IMR-90 (cell line): Measurements from ENCODE around the gene REPS2. TPM values are rescaled to one million over a fixed set of nuclear protein-coding genes. Genes with fewer than 3 reads are reported as not detected.

ENCODE experiments used
- ATAC-seq: fragments of 200-7000 bp; cut with Tn5 transposase; 2 replicates; pipeline ENCODE4 v1.9.1; 2020; ENCODE audit warnings: low read depth, mild to moderate bottlenecking, moderate library complexity
- BruUV-seq: library from RNA; stranded (reverse); fragments of 400-500 nt; replicated peaks from 2 replicates; lab custom pipeline; 2021; lab: Mats Ljungman, UMichigan
- CTCF ChIA-PET: fragments of 300-600 bp; formaldehyde crosslinking; extraction: SDS; loops from one replicate; lab custom pipeline; 2021; ENCODE audit warnings: antibody characterized with exemption; lab: Yijun Ruan, JAX
- POLR2A ChIA-PET: fragments of 300-600 bp; sonication (Branson Sonifier 250); formaldehyde crosslinking; loops from one replicate; lab custom pipeline; 2022; ENCODE audit warnings: antibody characterized with exemption; ENCODE audit not compliant: unreplicated experiment; lab: Charles Lee
- DNase-seq: peaks from one replicate; pipeline ENCODE4 v3.0.0; 2013
- H2AFZ ChIP-seq: replicated peaks from 2 replicates; pipeline ENCODE3; 2013; ENCODE audit warnings: low read length, mild to moderate bottlenecking; ENCODE audit not compliant: poor library complexity
- H2AK5ac ChIP-seq: 2 replicates; pipeline ENCODE4 v1.6.1; 2013; ENCODE audit warnings: low read depth, low read length, inconsistent platforms
- H2AK9ac ChIP-seq: replicated peaks from 2 replicates; pipeline ENCODE3; 2013; ENCODE audit warnings: mild to moderate bottlenecking, low read depth, low read length, moderate library complexity; ENCODE audit not compliant: poor library complexity
- H2BK120ac ChIP-seq: 2 replicates; pipeline ENCODE4 v1.6.1; 2013; ENCODE audit warnings: low read depth, low read length, inconsistent platforms
- H2BK15ac ChIP-seq: 3 replicates; pipeline ENCODE4 v1.6.1; 2013; ENCODE audit warnings: low read depth, low read length, inconsistent platforms
- H2BK20ac ChIP-seq: 2 replicates; pipeline ENCODE4 v1.6.1; 2013; ENCODE audit warnings: low read depth, mild to moderate bottlenecking, inconsistent platforms, low read length, moderate library complexity
- H2BK5ac ChIP-seq: 2 replicates; pipeline ENCODE4 v1.6.1; 2013; ENCODE audit warnings: mild to moderate bottlenecking, low read depth, low read length, inconsistent platforms; ENCODE audit not compliant: poor library complexity, severe bottlenecking
- H3K14ac ChIP-seq: replicated peaks from 2 replicates; pipeline ENCODE4 v1.6.1; 2013; ENCODE audit warnings: low read depth, low read length, inconsistent platforms
- H3K18ac ChIP-seq: 2 replicates; pipeline ENCODE4 v1.6.1; 2013; ENCODE audit warnings: low read depth, low read length, control low read depth
- H3K23ac ChIP-seq: 2 replicates; pipeline ENCODE4 v1.6.1; 2013; ENCODE audit warnings: low read depth, low read length, inconsistent platforms
- H3K27ac ChIP-seq: 2 replicates; pipeline ENCODE4 v1.5.1; 2013; ENCODE audit warnings: mild to moderate bottlenecking, control low read depth, low read length; ENCODE audit not compliant: insufficient read depth
- H3K27me3 ChIP-seq: 2 replicates; pipeline ENCODE4 v1.6.1; 2013; ENCODE audit warnings: low read length; ENCODE audit not compliant: control insufficient read depth, insufficient read depth
- H3K36me3 ChIP-seq: 2 replicates; pipeline ENCODE4 v1.6.1; 2013; ENCODE audit warnings: low read length, mixed read lengths; ENCODE audit not compliant: control insufficient read depth, insufficient read depth
- H3K4ac ChIP-seq: 2 replicates; pipeline ENCODE4 v1.6.1; 2013; ENCODE audit warnings: low read depth, low read length, inconsistent platforms
- H3K4me1 ChIP-seq: 2 replicates; pipeline ENCODE4 v1.6.1; 2013; ENCODE audit warnings: low read length, mixed read lengths; ENCODE audit not compliant: control insufficient read depth, insufficient read depth
- H3K4me2 ChIP-seq: 2 replicates; pipeline ENCODE4 v1.6.1; 2013; ENCODE audit warnings: low read depth, mild to moderate bottlenecking, control low read depth, low read length, moderate library complexity
- H3K4me3 ChIP-seq: 2 replicates; pipeline ENCODE4 v1.5.1; 2013; ENCODE audit warnings: low read depth, mild to moderate bottlenecking, control low read depth, low read length, moderate library complexity; ENCODE audit not compliant: insufficient read depth
- H3K56ac ChIP-seq: 2 replicates; pipeline ENCODE4 v1.6.1; 2013; ENCODE audit warnings: low read length, inconsistent platforms; ENCODE audit not compliant: insufficient read depth; ENCODE audit errors: extremely low read depth
- H3K79me1 ChIP-seq, 2 experiments: 2 replicates each; pipeline ENCODE4 v1.6.1; 2013; ENCODE audit warnings: low read length in 2 of 2, inconsistent platforms in 1 of 2, low read depth in 1 of 2
- H3K9ac ChIP-seq: 2 replicates; pipeline ENCODE4 v1.6.1; 2013; ENCODE audit warnings: low read depth, low read length, control low read depth
- H3K9me1 ChIP-seq: 2 replicates; pipeline ENCODE4 v1.6.1; 2013; ENCODE audit warnings: low read length, inconsistent platforms; ENCODE audit not compliant: insufficient read depth
- H3K9me3 ChIP-seq: 2 replicates; pipeline ENCODE4 v1.6.1; 2013; ENCODE audit warnings: low read length; ENCODE audit not compliant: control insufficient read depth, insufficient read depth
- H4K20me1 ChIP-seq: 2 replicates; pipeline ENCODE4 v1.6.1; 2013; ENCODE audit warnings: low read length, inconsistent platforms; ENCODE audit not compliant: insufficient read depth
- H4K5ac ChIP-seq: 2 replicates; pipeline ENCODE4 v1.6.1; 2013; ENCODE audit warnings: mild to moderate bottlenecking, low read depth, low read length, control low read depth
- H4K8ac ChIP-seq, 2 experiments: 2 replicates each; pipeline ENCODE4 v1.6.1; 2013; ENCODE audit warnings: low read depth in 2 of 2, low read length in 2 of 2, control low read depth in 1 of 2, inconsistent platforms in 1 of 2
- H4K91ac ChIP-seq: 2 replicates; pipeline ENCODE4 v1.6.1; 2013; ENCODE audit warnings: low read depth, low read length, inconsistent platforms; ENCODE audit not compliant: insufficient read depth
- BHLHE40 ChIP-seq: fragments of 150-350 bp; IDR thresholded peaks from 2 replicates; pipeline ENCODE4 v1.6.1; 2016; ENCODE audit warnings: mild to moderate bottlenecking, low read depth, low read length
- CEBPB ChIP-seq: IDR thresholded peaks from 2 replicates; pipeline ENCODE4 v1.6.1; 2012; ENCODE audit warnings: low read depth, low read length, improper control_type of control experiment
- CHD1 ChIP-seq: IDR thresholded peaks from 2 replicates; pipeline ENCODE4 v1.6.1; 2012; ENCODE audit warnings: low read depth, low read length, improper control_type of control experiment
- CTCF ChIP-seq: conservative IDR thresholded peaks from 2 replicates; pipeline ENCODE4 v1.5.1; 2012; ENCODE audit warnings: mild to moderate bottlenecking, low read depth, low read length, improper control_type of control experiment
- ELK1 ChIP-seq: fragments of 150-350 bp; IDR thresholded peaks from 2 replicates; pipeline ENCODE4 v1.6.1; 2016; ENCODE audit warnings: low read depth, mild to moderate bottlenecking, low read length, moderate library complexity, borderline replicate concordance
- FOS ChIP-seq: fragments of 150-350 bp; IDR thresholded peaks from 2 replicates; pipeline ENCODE4 v1.6.1; 2016; ENCODE audit warnings: low read depth, low read length
- MAFK ChIP-seq: IDR thresholded peaks from 2 replicates; pipeline ENCODE4 v1.6.1; 2012; ENCODE audit warnings: low read depth, low read length, improper control_type of control experiment
- MAZ ChIP-seq: IDR thresholded peaks from 2 replicates; pipeline ENCODE4 v1.6.1; 2012; ENCODE audit warnings: low read depth, mild to moderate bottlenecking, low read length, improper control_type of control experiment, moderate library complexity, borderline replicate concordance
- MXI1 ChIP-seq: IDR thresholded peaks from 2 replicates; pipeline ENCODE4 v1.6.1; 2012; ENCODE audit warnings: low read depth, mild to moderate bottlenecking, low read length, moderate library complexity, borderline replicate concordance
- NFE2L2 ChIP-seq: fragments of 150-350 bp; IDR thresholded peaks from 2 replicates; pipeline ENCODE4 v1.6.1; 2016; ENCODE audit warnings: low read depth, mild to moderate bottlenecking, low read length
- POLR2A ChIP-seq: IDR thresholded peaks from 2 replicates; pipeline ENCODE4 v1.6.1; 2012; ENCODE audit warnings: mild to moderate bottlenecking, low read depth, low read length
- RAD21 ChIP-seq: IDR thresholded peaks from 2 replicates; pipeline ENCODE4 v1.6.1; 2012; ENCODE audit warnings: low read length, improper control_type of control experiment
- RCOR1 ChIP-seq: IDR thresholded peaks from 2 replicates; pipeline ENCODE4 v1.6.1; 2012; ENCODE audit warnings: mild to moderate bottlenecking, low read length, improper control_type of control experiment; ENCODE audit not compliant: insufficient replicate concordance
- RFX5 ChIP-seq: IDR thresholded peaks from 2 replicates; pipeline ENCODE4 v1.8.0; 2012; ENCODE audit warnings: low read depth, mild to moderate bottlenecking, low read length, moderate library complexity
- SMC3 ChIP-seq: fragments of 150-350 bp; IDR thresholded peaks from 2 replicates; pipeline ENCODE4 v1.6.1; 2016; ENCODE audit warnings: low read depth, mild to moderate bottlenecking, antibody characterized with exemption, low read length, moderate library complexity
- USF2 ChIP-seq: fragments of 150-350 bp; IDR thresholded peaks from 2 replicates; pipeline ENCODE4 v1.6.1; 2017; ENCODE audit warnings: mild to moderate bottlenecking, antibody characterized with exemption, low read length, low read depth
- WGBS, 2 experiments: methylation state at CpG; one replicate each; pipeline versions ENCODE4 v1.1.5 to v1.1.7; 2013; ENCODE audit warnings: missing lambda C conversion rate in 2 of 2; ENCODE audit not compliant: insufficient read length in 1 of 2; ENCODE audit errors: extremely low coverage in 2 of 2; 5-methylcytosine and 5-hydroxymethylcytosine counted together
- dilution Hi-C: fragments of 300-500 bp; cut with HindIII; formaldehyde crosslinking; loops from one replicate; pipeline ENCODE4 v1.14.3; 2018; ENCODE audit warnings: low sequenced_read_pairs; ENCODE audit not compliant: unreplicated experiment
- in situ Hi-C: fragments of 300-500 bp; cut with MboI; formaldehyde crosslinking; loops from 3 replicates; pipeline ENCODE4 v1.14.3; 2019; ENCODE audit warnings: low sequenced_read_pairs, inconsistent platforms, mixed read lengths
- intact Hi-C: fragments of 100-400 bp; cut with micrococcal nuclease; formaldehyde crosslinking; loops from 2 replicates; pipeline ENCODE4 v1.10.0; 2022
- polyA plus RNA-seq, 3 experiments: library from polyadenylated mRNA; depleted of rRNA; stranded (reverse); fragments of >200 nt; gene quantifications; 2 replicates each; pipeline ENCODE4 v1.2.3, GENCODE V29; 2012; ENCODE audit warnings: low replicate concordance in 1 of 3
- total RNA-seq: library from RNA; depleted of rRNA; stranded (reverse); fragments of >200 nt; gene quantifications from 2 replicates; pipeline ENCODE4 v1.2.3, GENCODE V29; 2012

REPS2 gene
- total and polyA plus RNA-seq, 2 of the 4 experiments (the other 2 are of a cell fraction): 0.02 to 0.18 TPM

GRCh38 chrX:16910376-16910775 lies 36.1 kb upstream of the REPS2 start:
- Histone ChIP-seq H3K79me1 (no peaks in the 10 kb centered on the region), H2AFZ (no peak overlapping the region), H3K4me2 (no peak overlapping the region), H4K8ac (no peak overlapping the region), H2BK20ac (no peak overlapping the region), H2BK120ac (no peak overlapping the region), H3K18ac (no peak overlapping the region), H4K5ac (no peak overlapping the region), H3K4me1 (no peaks in the 10 kb centered on the region), H3K36me3 (no peaks in the 10 kb centered on the region), H3K9me3 (no peaks in the 10 kb centered on the region), H3K9ac (no peak overlapping the region), H3K4me3 (no peak overlapping the region), H2AK5ac (no peak overlapping the region), H3K27ac (no peak overlapping the region), H3K14ac (no peak overlapping the region), H3K23ac (no peak overlapping the region), H2BK5ac (no peak overlapping the region), H3K9me1 (no peaks in the 10 kb centered on the region), H4K91ac (no peak overlapping the region), H2AK9ac (no peak overlapping the region), H4K20me1 (no peaks in the 10 kb centered on the region), H3K56ac (no peak overlapping the region), H3K27me3 (peaks cover 10% of the 10 kb centered on the region), H3K4ac (no peak overlapping the region), H2BK15ac (no peak overlapping the region)
- dilution Hi-C loops (no loop called here), intact Hi-C loops (no loop called here), in situ Hi-C loops (no loop called here)
- WGBS, 2 experiments: no CpG with 5 or more reads among the region's 1 CpG
- BruUV-seq: no TSS peak
- POLR2A ChIA-PET: no interaction called here
- no peak for TF ChIP-seq BHLHE40
- no peak for TF ChIP-seq NFE2L2
- TF ChIP-seq ELK1: no peak
- no peak for TF ChIP-seq MXI1
- no peak for TF ChIP-seq FOS
- TF ChIP-seq RFX5: no peak
- TF ChIP-seq USF2: no peak
- TF ChIP-seq CEBPB: no peak
- no peak for TF ChIP-seq POLR2A
- TF ChIP-seq CHD1: no peak
- TF ChIP-seq CTCF: no peak
- no peak for TF ChIP-seq MAZ
- no peak for TF ChIP-seq MAFK
- TF ChIP-seq SMC3: no peak
- TF ChIP-seq RCOR1: no peak
- TF ChIP-seq RAD21: no peak
- DNase-seq (no peak), ATAC-seq (no peak)
- CTCF ChIA-PET: interaction anchor here (0.6 kb wide), 1 partner anchor 626 kb away, joined by 3 read pairs; no protein-coding TSS in a partner anchor
